H1 (cell line): Measurements from ENCODE around the gene KIAA1328. TPM values are rescaled to one million over a fixed set of nuclear protein-coding genes. Genes with fewer than 3 reads are reported as not detected.

Experiments
- CTCF ChIA-PET: fragments of 300-600 bp; sonication (Branson Sonifier 250); formaldehyde crosslinking; loops from one replicate; lab custom pipeline; 2021; ENCODE audit not compliant: partially characterized antibody; lab: Charles Lee
- POLR2A ChIA-PET: fragments of 300-600 bp; sonication (Branson Sonifier 250); formaldehyde crosslinking; loops from one replicate; lab custom pipeline; 2021; ENCODE audit warnings: inconsistent platforms; ENCODE audit not compliant: partially characterized antibody; lab: Charles Lee
- DNase-seq, 2 experiments: peaks; one replicate each; pipeline versions ENCODE4 v3.0.0 to v3.0.0-alpha.2; 2010 to 2022; ENCODE audit warnings: low spot score in 2 of 2, low read depth in 1 of 2, mixed read lengths in 1 of 2
- FAIRE-seq: peaks from 2 replicates; lab custom pipeline; 2011; peaks lifted over from hg19 to GRCh38; lab: Jason Lieb, UNC
- H2AFZ ChIP-seq: 2 replicates; pipeline ENCODE4 v1.8.1; 2012; ENCODE audit warnings: low read length, inconsistent platforms
- H2AK5ac ChIP-seq: 2 replicates; pipeline ENCODE4 v1.6.1; 2013; ENCODE audit warnings: low read depth, low read length
- H2BK120ac ChIP-seq: replicated peaks from 2 replicates; pipeline ENCODE3; 2013; ENCODE audit warnings: low read depth, low read length, inconsistent platforms
- H2BK12ac ChIP-seq: 2 replicates; pipeline ENCODE4 v1.6.1; 2013; ENCODE audit warnings: low read depth, low read length
- H2BK15ac ChIP-seq: 2 replicates; pipeline ENCODE4 v1.6.1; 2013; ENCODE audit warnings: low read length
- H2BK20ac ChIP-seq: 2 replicates; pipeline ENCODE4 v1.6.1; 2013; ENCODE audit warnings: low read length
- H2BK5ac ChIP-seq: 2 replicates; pipeline ENCODE4 v1.6.1; 2013; ENCODE audit warnings: low read depth, low read length
- H3K14ac ChIP-seq: 2 replicates; pipeline ENCODE4 v1.6.1; 2013; ENCODE audit warnings: inconsistent platforms; ENCODE audit not compliant: insufficient read length
- H3K18ac ChIP-seq: 2 replicates; pipeline ENCODE4 v1.6.1; 2013; ENCODE audit warnings: low read length; ENCODE audit errors: extremely low read depth
- H3K23ac ChIP-seq: 2 replicates; pipeline ENCODE4 v1.6.1; 2013; ENCODE audit warnings: inconsistent platforms; ENCODE audit not compliant: insufficient read length
- H3K23me2 ChIP-seq: 2 replicates; pipeline ENCODE4 v1.6.1; 2013; ENCODE audit warnings: low read depth, low read length
- H3K27ac ChIP-seq: 2 replicates; pipeline ENCODE4 v1.6.1; 2011; ENCODE audit warnings: low read depth, low read length, inconsistent platforms
- H3K27me3 ChIP-seq, 4 experiments: replicated peaks in 1 of 4; 1 replicate in 1 of 4; 2 replicates in 3 of 4; pipeline versions ENCODE4 v1.6.1 to v1.8.1; 2011 to 2013; ENCODE audit warnings: low read length in 3 of 4, mild to moderate bottlenecking in 3 of 4, inconsistent platforms in 2 of 4, mixed read lengths in 2 of 4, moderate library complexity in 1 of 4; ENCODE audit not compliant: control insufficient read depth in 3 of 4, insufficient read depth in 3 of 4; ENCODE audit errors: extremely low read depth in 1 of 4
- H3K36me3 ChIP-seq, 4 experiments: 2 replicates each; pipeline versions ENCODE4 v1.6.1 to v1.8.1; 2011 to 2013; ENCODE audit warnings: mild to moderate bottlenecking in 4 of 4, low read length in 3 of 4, moderate library complexity in 2 of 4, control low read depth in 1 of 4, inconsistent platforms in 1 of 4; ENCODE audit not compliant: insufficient read depth in 4 of 4, control insufficient read depth in 2 of 4
- H3K4ac ChIP-seq: replicated peaks from 2 replicates; pipeline ENCODE3; 2013; ENCODE audit warnings: low read length, low read depth, mixed read lengths, inconsistent platforms; ENCODE audit not compliant: insufficient read length
- H3K4me1 ChIP-seq, 4 experiments: replicated peaks in 1 of 4; 1 replicate in 1 of 4; 2 replicates in 3 of 4; pipeline versions ENCODE4 v1.6.1 to v1.8.1; 2011 to 2013; ENCODE audit warnings: low read length in 3 of 4, inconsistent platforms in 2 of 4, mixed read lengths in 1 of 4; ENCODE audit not compliant: insufficient read depth in 4 of 4, control insufficient read depth in 3 of 4
- H3K4me2 ChIP-seq, 2 experiments: 2 replicates each; pipeline versions ENCODE4 v1.6.1 to v1.8.1; 2011 to 2013; ENCODE audit warnings: low read depth in 2 of 2, low read length in 2 of 2, control low read depth in 1 of 2, inconsistent platforms in 1 of 2, mild to moderate bottlenecking in 1 of 2; ENCODE audit not compliant: insufficient read depth in 1 of 2
- H3K4me3 ChIP-seq, 4 experiments: fragments of 200-600, 300-600 bp in 1 of 4; sonication (generic), shearing (Covaris generic), sonication (Bioruptor Twin) in 1 of 4; 2 replicates each; pipeline versions ENCODE4 v1.5.1 to v1.8.1; 2011 to 2016; ENCODE audit warnings: low read length in 4 of 4, low read depth in 3 of 4, control low read depth in 2 of 4, inconsistent platforms in 2 of 4, mild to moderate bottlenecking in 2 of 4, mixed read lengths in 1 of 4, moderate library complexity in 1 of 4; ENCODE audit not compliant: insufficient read depth in 2 of 4; ENCODE audit errors: extremely low read depth in 1 of 4
- H3K56ac ChIP-seq: replicated peaks from 2 replicates; pipeline ENCODE3; 2013; ENCODE audit warnings: low read depth, mild to moderate bottlenecking, mixed read lengths, low read length, inconsistent platforms; ENCODE audit not compliant: insufficient read length
- H3K79me1 ChIP-seq: 2 replicates; pipeline ENCODE4 v1.6.1; 2013; ENCODE audit warnings: low read depth, low read length, control low read depth
- H3K79me2 ChIP-seq, 2 experiments: 2 replicates each; pipeline versions ENCODE4 v1.6.1 to v1.8.1; 2012 to 2013; ENCODE audit warnings: low read length in 2 of 2, mild to moderate bottlenecking in 2 of 2, inconsistent platforms in 1 of 2; ENCODE audit not compliant: insufficient read depth in 2 of 2, control insufficient read depth in 1 of 2
- H3K9ac ChIP-seq, 4 experiments: replicated peaks in 1 of 4; 1 replicate in 1 of 4; 2 replicates in 3 of 4; pipeline versions ENCODE4 v1.6.1 to v1.8.1; 2011 to 2013; ENCODE audit warnings: low read depth in 3 of 4, low read length in 3 of 4, control low read depth in 2 of 4, mild to moderate bottlenecking in 2 of 4, moderate library complexity in 2 of 4, inconsistent platforms in 1 of 4; ENCODE audit errors: extremely low read depth in 1 of 4
- H3K9me3 ChIP-seq, 2 experiments: 2 replicates each; pipeline versions ENCODE4 v1.6.1 to v1.8.1; 2012 to 2013; ENCODE audit warnings: mild to moderate bottlenecking in 2 of 2, moderate library complexity in 2 of 2, control low read depth in 1 of 2, inconsistent platforms in 1 of 2, low read depth in 1 of 2, low read length in 1 of 2, mixed read lengths in 1 of 2; ENCODE audit not compliant: insufficient read depth in 2 of 2
- H4K20me1 ChIP-seq, 2 experiments: replicated peaks in 1 of 2; 2 replicates each; pipeline versions ENCODE3 to v1.8.1; 2011 to 2013; ENCODE audit warnings: inconsistent platforms in 2 of 2, low read length in 2 of 2, mild to moderate bottlenecking in 1 of 2; ENCODE audit not compliant: insufficient read depth in 2 of 2, control insufficient read depth in 1 of 2
- H4K5ac ChIP-seq: 2 replicates; pipeline ENCODE4 v1.6.1; 2013; ENCODE audit warnings: low read length, low read depth, mixed read lengths, inconsistent platforms; ENCODE audit not compliant: insufficient read length
- H4K8ac ChIP-seq: 2 replicates; pipeline ENCODE4 v1.8.0; 2013; ENCODE audit warnings: mild to moderate bottlenecking, moderate library complexity, low read length, inconsistent platforms; ENCODE audit not compliant: insufficient read depth; ENCODE audit errors: extremely low read depth
- H4K91ac ChIP-seq: replicated peaks from 2 replicates; pipeline ENCODE3; 2013; ENCODE audit warnings: low read length, mixed read lengths, inconsistent platforms; ENCODE audit not compliant: insufficient read length
- ATF2 ChIP-seq: IDR thresholded peaks from 2 replicates; pipeline ENCODE4 v1.6.1; 2012; ENCODE audit warnings: low read length, inconsistent platforms
- BRCA1 ChIP-seq: IDR thresholded peaks from 2 replicates; pipeline ENCODE4 v1.6.1; 2012; ENCODE audit warnings: low read depth, low read length, improper control_type of control experiment
- EZH2 ChIP-seq: fragments of 200-600 bp; sonication (generic); IDR thresholded peaks from 2 replicates; pipeline ENCODE4 v1.7.1; 2012; ENCODE audit warnings: low read depth, mild to moderate bottlenecking, moderate library complexity, low read length, inconsistent platforms; ENCODE audit not compliant: severe bottlenecking
- GABPA ChIP-seq: IDR thresholded peaks from 2 replicates; pipeline ENCODE4 v1.6.1; 2011; ENCODE audit warnings: mild to moderate bottlenecking, low read length, moderate library complexity, borderline replicate concordance; ENCODE audit not compliant: insufficient read depth
- HDAC2 ChIP-seq, 2 experiments: fragments of 300-600 bp in 1 of 2; sonication (generic) in 1 of 2; IDR thresholded peaks; 2 replicates each; pipeline ENCODE4 v1.6.1; 2011 to 2012; ENCODE audit warnings: low read depth in 2 of 2, low read length in 2 of 2, mild to moderate bottlenecking in 2 of 2, moderate library complexity in 2 of 2, borderline replicate concordance in 1 of 2, inconsistent platforms in 1 of 2
- SIX5 ChIP-seq: IDR thresholded peaks from 2 replicates; pipeline ENCODE4 v1.6.1; 2011; ENCODE audit warnings: mild to moderate bottlenecking, low read depth, low read length
- SP2 ChIP-seq: IDR thresholded peaks from 2 replicates; pipeline ENCODE4 v1.6.1; 2012; ENCODE audit warnings: mild to moderate bottlenecking, low read length, inconsistent platforms
- SRF ChIP-seq: IDR thresholded peaks from 2 replicates; pipeline ENCODE4 v1.6.1; 2011; ENCODE audit warnings: mild to moderate bottlenecking, low read depth, low read length, moderate library complexity
- TBP ChIP-seq: IDR thresholded peaks from 2 replicates; pipeline ENCODE4 v1.6.1; 2011; ENCODE audit warnings: low read depth, low read length, improper control_type of control experiment
- WGBS, 2 experiments: shearing (Covaris generic) in 1 of 2; methylation state at CpG; one replicate each; pipeline versions ENCODE4 v1.1.6 to v1.1.7; 2013 to 2015; ENCODE audit warnings: low lambda C conversion rate in 2 of 2, mixed read lengths in 2 of 2, inconsistent platforms in 1 of 2, low coverage in 1 of 2, missing lambda C conversion rate in 1 of 2; ENCODE audit not compliant: insufficient replicate concordance in 2 of 2, insufficient coverage in 1 of 2, insufficient read length in 1 of 2; ENCODE audit errors: extremely low coverage in 1 of 2, missing lambda C conversion rate in 1 of 2; 5-methylcytosine and 5-hydroxymethylcytosine counted together
- polyA plus RNA-seq, 7 experiments: library from polyadenylated mRNA; depleted of rRNA in 3 of 7; stranded (reverse) in 5 of 7; unstranded in 2 of 7; fragments of >200 nt in 5 of 7; fragments of 200-250 nt in 2 of 7; gene quantifications; 1 replicate in 5 of 7; 2 replicates in 1 of 7; 4 replicates in 1 of 7; pipeline versions ENCODE4 v1.2.1 to v1.2.3, GENCODE V29; 2011 to 2013; ENCODE audit warnings: missing spikeins in 2 of 7, mixed read lengths in 2 of 7
- total RNA-seq: library from RNA; stranded (reverse); fragmentation: NEBNext Ultra II Directional; extraction: Animal tissue kit (Norgen Biotek cat#: 25700); gene quantifications from 2 replicates; pipeline ENCODE4 v1.2.1, GENCODE V29; 2021
- TF ChIP-seq, protein P1 (sequence below): IDR thresholded peaks from 2 replicates; pipeline ENCODE4 v1.6.1; 2011; ENCODE audit warnings: low read depth, mild to moderate bottlenecking, low read length; ENCODE audit not compliant: insufficient read depth

KIAA1328 gene
- total and polyA plus RNA-seq, 2 of the 8 experiments (the other 6 are each of a cell fraction or from before 2014, with no cell fraction given) = 2.6 to 5.7 TPM

DNA sequence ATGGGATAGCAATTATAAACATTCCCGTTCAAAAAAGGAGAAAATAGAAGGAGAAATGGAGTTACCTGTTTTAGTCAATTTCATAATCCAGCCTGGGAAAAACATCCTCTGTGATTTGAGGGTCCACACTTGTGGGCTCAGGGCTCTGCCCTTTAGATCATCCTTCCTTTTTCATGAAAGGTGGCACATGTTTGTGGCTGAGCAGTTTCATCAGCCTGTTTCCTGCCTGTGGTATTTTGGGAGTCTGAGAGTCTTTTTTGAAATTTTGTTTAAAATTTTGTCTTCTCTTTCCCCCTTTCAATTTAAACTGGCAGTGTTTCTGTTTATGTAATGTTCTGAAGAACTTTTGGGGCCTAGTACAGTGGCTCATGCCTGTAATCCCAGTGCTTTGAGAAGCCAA lies 84.0 kb downstream of the KIAA1328 start:
- Histone ChIP-seq H3K14ac (no peak overlapping the region), H2BK120ac (no peak overlapping the region), H2BK20ac (no peak overlapping the region), H2BK12ac (no peak overlapping the region), H4K91ac (no peak overlapping the region), H3K23me2 (peaks cover 2% of the 10 kb centered on the region; the same call in 1 of the 2 replicates), H2AK5ac (no peak overlapping the region), H2BK15ac (no peak overlapping the region), H3K36me3 (no peaks in the 10 kb centered on the region), H3K56ac (no peak overlapping the region), H3K9me3 (no peaks in the 10 kb centered on the region), H3K4me2 (no peak overlapping the region), H3K27me3 (no peaks in the 10 kb centered on the region), H3K4me3 (no peak overlapping the region), H4K20me1 (no peaks in the 10 kb centered on the region), H3K4ac (no peak overlapping the region), H3K18ac (no peak overlapping the region), H4K8ac (no peak overlapping the region), H4K5ac (no peak overlapping the region), H3K27ac (no peak overlapping the region), H3K79me2 (no peaks in the 10 kb centered on the region), H3K23ac (no peak overlapping the region), H3K4me1 (no peaks in the 10 kb centered on the region), H3K9ac (no peak overlapping the region), H2BK5ac (no peak overlapping the region), H3K79me1 (no peaks in the 10 kb centered on the region), H2AFZ (no peak overlapping the region)
- 100% methylated on average over 1 of the region's 1 CpG; no CpG with 5 or more reads in 1 of the 2 experiments for WGBS, 2 experiments
- FAIRE-seq = no peak
- no peak for DNase-seq
- POLR2A ChIA-PET = no interaction called here
- CTCF ChIA-PET = interaction anchor here (0.6 kb wide), 1 partner anchor 526 kb away, joined by 3 read pairs; no protein-coding TSS in a partner anchor
- TF ChIP-seq SIX5 (no peak), BRCA1 (no peak), EZH2 (no peak), HDAC2 (IDR thresholded peaks at IDR 0.05; ENCODE audit: borderline replicate concordance in 1 of 2, low read depth in 2 of 2, low read length in 2 of 2) (no peak), SRF (no peak), TBP (no peak), SP2 (no peak), GABPA (no peak), ATF2 (no peak)
- TF ChIP-seq, protein P1, sequence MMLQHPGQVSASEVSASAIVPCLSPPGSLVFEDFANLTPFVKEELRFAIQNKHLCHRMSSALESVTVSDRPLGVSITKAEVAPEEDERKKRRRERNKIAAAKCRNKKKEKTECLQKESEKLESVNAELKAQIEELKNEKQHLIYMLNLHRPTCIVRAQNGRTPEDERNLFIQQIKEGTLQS = no peak
